Measurements from ENCODE around the gene MRPS5.

The MRPS5 gene

DNA sequence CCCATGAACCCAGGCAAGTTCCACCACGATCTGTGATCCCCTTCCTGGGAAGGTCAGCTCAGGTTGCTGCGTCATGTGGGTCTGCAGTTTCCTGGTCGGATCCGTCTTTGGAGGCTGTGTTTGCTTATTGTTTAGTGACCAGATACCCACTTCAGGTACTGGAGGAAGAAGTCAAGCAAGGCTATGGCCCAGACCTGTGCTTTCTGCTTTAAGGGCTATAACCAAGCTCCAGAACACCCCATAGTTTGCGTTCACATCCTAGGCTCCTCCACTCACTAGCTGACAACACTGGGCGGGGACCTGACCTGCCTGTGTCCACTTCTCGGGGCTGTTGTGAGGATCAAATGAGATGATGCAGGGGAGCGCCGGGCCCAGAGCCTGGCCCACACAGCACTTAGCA lies 52.1 kb downstream of the MRPS5 start:
- H3K27ac Mint-ChIP-seq: no peak overlapping the region
- no peak for TF ChIP-seq CTCF (IDR thresholded peaks at IDR 0.05; ENCODE audit: unreplicated experiment in 3 of 3)
- no peaks in the 10 kb centered on the region for H3K9me3 Mint-ChIP-seq
- H3K4me3 Mint-ChIP-seq: no peak overlapping the region
- peaks cover 5% of the 10 kb centered on the region for H3K27me3 Mint-ChIP-seq (ENCODE audit: low read depth)
- H3K4me1 Mint-ChIP-seq: no peaks in the 10 kb centered on the region
- no peaks in the 10 kb centered on the region for H3K36me3 Mint-ChIP-seq (ENCODE audit: low read depth)

DNA sequence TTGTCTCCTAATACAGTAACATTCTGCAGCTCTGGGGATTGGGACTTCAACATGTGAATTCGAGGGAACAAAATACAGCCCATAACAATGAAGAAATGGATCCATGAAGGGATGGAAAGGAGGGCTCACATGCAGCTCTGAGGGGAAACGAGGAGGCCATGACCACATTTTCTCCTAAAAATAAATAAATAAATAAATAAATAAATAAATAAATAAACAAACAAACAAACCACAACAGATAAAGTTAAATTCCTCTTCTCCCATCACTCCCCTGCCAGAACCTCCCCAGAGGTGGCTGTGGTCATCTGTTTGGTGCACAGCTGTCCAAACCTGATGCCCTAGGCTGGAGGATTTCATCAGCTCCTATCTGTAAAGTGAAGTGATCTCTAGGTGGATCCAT lies 53.4 kb downstream of the MRPS5 start:
- Mint-ChIP-seq H3K27me3 (ENCODE audit: low read depth) (peaks cover 4% of the 10 kb centered on the region), H3K9me3 (no peaks in the 10 kb centered on the region)

DNA sequence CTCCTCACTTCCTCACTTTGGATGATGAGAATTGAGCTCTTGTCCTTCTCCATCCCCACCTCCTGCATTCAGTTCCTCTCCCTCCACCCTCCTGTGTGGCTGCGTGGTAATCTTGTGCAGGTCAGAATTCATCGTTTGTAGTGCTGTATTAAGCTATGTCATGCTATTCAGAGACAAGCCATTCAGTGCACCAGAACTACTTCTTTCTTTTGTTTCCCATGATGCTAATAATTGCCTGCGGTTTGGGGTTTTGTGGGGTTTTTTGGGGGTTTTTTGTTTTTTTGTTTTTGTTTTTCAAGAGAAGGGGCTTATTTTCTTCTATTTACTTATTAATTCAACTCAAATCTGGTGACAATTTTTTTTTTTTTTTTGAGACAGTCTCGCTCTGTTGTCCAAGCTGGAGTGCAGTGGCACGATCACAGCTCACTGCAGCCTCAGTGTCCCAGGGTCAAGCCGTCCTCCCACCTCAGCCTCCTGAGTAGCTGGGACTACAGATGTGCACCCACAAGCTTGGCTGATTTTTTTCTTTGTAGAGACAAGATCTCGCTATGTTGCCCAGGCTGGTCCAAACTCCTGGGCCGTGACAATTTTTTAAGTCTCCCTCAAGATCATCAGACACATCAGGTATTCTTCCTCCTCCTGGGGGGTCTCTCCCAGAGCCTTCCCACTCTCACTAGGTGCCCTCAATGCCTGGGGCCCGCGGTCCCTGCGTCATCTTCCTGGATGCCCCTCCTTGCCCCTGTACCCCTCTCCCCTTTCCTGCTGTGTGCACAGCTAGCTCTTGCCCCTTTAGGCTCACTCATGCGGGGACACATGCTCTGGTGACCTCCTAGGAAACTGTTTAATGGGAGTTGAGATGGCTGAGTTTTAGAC lies 58.3 kb downstream of the MRPS5 start:
- no peaks in the 10 kb centered on the region for H3K36me3 Mint-ChIP-seq (ENCODE audit: low read depth)
- TF ChIP-seq CTCF (IDR thresholded peaks at IDR 0.05; ENCODE audit: unreplicated experiment in 3 of 3): no peak
- peak overlapping the region; percentile 66 to 93 (median 90) for H3K27ac Mint-ChIP-seq
- no peaks in the 10 kb centered on the region for H3K27me3 Mint-ChIP-seq (ENCODE audit: low read depth)
- peaks cover 30% of the 10 kb centered on the region for H3K4me1 Mint-ChIP-seq
- no peaks in the 10 kb centered on the region for H3K9me3 Mint-ChIP-seq
- H3K4me3 Mint-ChIP-seq: no peak overlapping the region

More for the DNA sequence above, 53.4 kb downstream of the MRPS5 start:
- no peak overlapping the region for H3K4me3 Mint-ChIP-seq
- no peak overlapping the region for H3K27ac Mint-ChIP-seq
- peaks cover 6% of the 10 kb centered on the region for H3K4me1 Mint-ChIP-seq
- H3K36me3 Mint-ChIP-seq (ENCODE audit: low read depth): no peaks in the 10 kb centered on the region
- TF ChIP-seq CTCF (IDR thresholded peaks at IDR 0.05; ENCODE audit: unreplicated experiment in 3 of 3): no peak

- Mint-ChIP-seq H3K4me3 (no peak overlapping the region), H3K36me3 (ENCODE audit: low read depth) (no peaks in the 10 kb centered on the region), H3K4me1 (peaks cover 38% of the 10 kb centered on the region), H3K9me3 (no peaks in the 10 kb centered on the region), H3K27ac (peak overlapping the region; percentile 66 to 90 (median 72)), H3K27me3 (ENCODE audit: low read depth) (no peaks in the 10 kb centered on the region)
- no peak for TF ChIP-seq CTCF (IDR thresholded peaks at IDR 0.05; ENCODE audit: unreplicated experiment in 3 of 3)
Measured at GRCh38 chr2:95062242-95063085, 59.1 kb downstream of the MRPS5 start.

- no peaks in the 10 kb centered on the region for H3K36me3 Mint-ChIP-seq (ENCODE audit: low read depth)
- peak overlapping the region in 2 of 3 experiments; percentile 49 to 66 for H3K27ac Mint-ChIP-seq
- H3K27me3 Mint-ChIP-seq (ENCODE audit: low read depth): no peaks in the 10 kb centered on the region
- no peaks in the 10 kb centered on the region for H3K9me3 Mint-ChIP-seq
- TF ChIP-seq CTCF (IDR thresholded peaks at IDR 0.05; ENCODE audit: unreplicated experiment in 3 of 3): no peak
- H3K4me1 Mint-ChIP-seq: peaks cover 46% of the 10 kb centered on the region
- no peak overlapping the region for H3K4me3 Mint-ChIP-seq
Measured at GRCh38 chr2:95061601-95062183, 59.9 kb downstream of the MRPS5 start.

All from nephron (organoid).